Dedifferentiated amniotic fluid mesenchymal stem cell (primary cell): ENCODE measurements around the gene KRTAP19-3.
"Not testable (repeated sequence)": the region's sequence is repeated elsewhere in the genome, so short reads cannot be mapped to it uniquely, and the experiment has no call there.

Source experiments
- DNase-seq: peaks from one replicate; pipeline ENCODE4 v3.0.0-alpha.2; 2016; ENCODE audit errors: extremely low spot score

The KRTAP19-3 gene

GRCh38 chr21:30491963-30492428, at the start of gene KRTAP19-3:
KRTAP19-3 (minus strand) TSS chr21:30492013; CDS start chr21:30491957, 56 bp downstream.
- no peak for DNase-seq

- DNase-seq, result no peak
Observed at GRCh38 chr21:30518876-30519275, 27.1 kb upstream of the KRTAP19-3 start.

DNA sequence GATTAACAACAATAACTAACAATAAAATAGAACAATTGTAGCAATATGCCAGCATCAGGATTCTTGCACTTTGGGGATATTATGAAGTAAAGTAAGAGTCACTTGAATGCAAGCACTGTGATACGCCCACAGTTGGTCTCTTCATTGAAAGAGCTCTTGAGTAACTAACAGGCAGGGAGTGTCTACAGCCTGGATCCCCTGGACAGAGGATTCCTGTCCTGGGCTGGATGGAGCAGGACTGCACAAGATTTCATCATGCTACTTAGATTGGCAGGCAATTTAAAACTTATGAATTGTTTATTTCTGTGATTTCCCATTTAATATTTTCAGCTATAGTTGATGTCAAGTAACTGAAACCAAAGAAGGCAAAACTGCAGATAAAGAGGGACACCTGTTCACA, 23.9 kb upstream of the KRTAP19-3 start:
- no peak for DNase-seq

DNA sequence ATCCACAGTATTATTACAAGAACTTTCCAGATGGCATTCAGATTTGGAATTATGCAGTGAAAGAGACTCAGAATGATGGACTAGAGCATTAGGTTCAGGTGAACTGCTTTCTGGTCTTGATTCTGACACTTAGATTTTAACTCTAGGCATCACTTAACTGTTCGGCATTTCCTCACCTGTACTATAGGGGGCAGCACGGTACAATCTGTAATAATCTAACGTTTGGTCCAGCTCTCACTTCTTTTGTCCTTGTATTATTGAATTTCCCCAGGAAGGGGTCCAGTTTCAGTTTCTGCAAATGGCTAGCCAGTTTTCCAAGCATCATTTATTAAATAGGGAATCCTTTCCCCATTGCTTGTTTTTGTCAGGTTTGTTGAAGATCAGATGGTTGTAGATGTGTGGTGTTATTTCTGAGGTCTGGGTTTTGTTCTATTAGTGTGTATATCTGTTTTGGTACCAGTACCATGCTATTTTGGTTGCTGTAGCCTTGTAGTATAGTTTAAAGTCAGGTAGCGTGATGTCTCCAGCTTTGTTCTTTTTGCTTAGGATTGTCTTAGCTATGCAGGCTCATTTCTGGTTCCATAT, 13.9 kb upstream of the KRTAP19-3 start:
- DNase-seq, result not testable (repeated sequence)

- no peak for DNase-seq
Observed at GRCh38 chr21:30502041-30502440, 10.2 kb upstream of the KRTAP19-3 start, which contains the start of gene KRTAP19-5. KRTAP19-5 (minus strand) TSS chr21:30502141; CDS start chr21:30502090, 51 bp downstream.

- no peak for DNase-seq
Observed at GRCh38 chr21:30497065-30497464, 5.3 kb upstream of the KRTAP19-3 start, which contains the start of gene KRTAP19-4. KRTAP19-4 (minus strand) TSS chr21:30497165; CDS start chr21:30497110, 55 bp downstream.

DNA sequence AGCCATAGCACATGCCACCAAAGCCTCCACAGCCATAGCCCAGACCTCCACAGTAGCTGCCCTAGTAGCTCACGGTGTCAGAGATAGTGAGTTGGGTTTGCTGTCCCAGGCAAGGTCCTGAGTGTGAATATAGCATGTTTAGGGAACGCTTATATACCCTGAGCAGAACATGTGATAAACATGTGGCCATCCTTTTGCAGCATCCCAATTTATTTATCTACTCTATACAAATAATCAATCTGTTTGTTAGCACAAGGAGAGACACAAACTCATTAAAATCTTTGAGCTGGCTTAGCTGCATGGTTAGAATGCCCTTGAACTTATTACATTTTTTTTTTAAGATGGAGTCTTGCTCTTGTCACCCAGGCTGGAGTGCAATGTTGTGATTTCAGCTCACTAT, 4.5 kb downstream of the KRTAP19-3 start, which contains the start of gene KRTAP19-2:
TSS of gene KRTAP19-2 (minus strand) at position 101 of the 400 bp plus-strand sequence. CDS start at position 13, 88 bp downstream.
- no peak for DNase-seq

- no peak for DNase-seq
Observed at GRCh38 chr21:30486180-30486579, 5.6 kb downstream of the KRTAP19-3 start.

DNA sequence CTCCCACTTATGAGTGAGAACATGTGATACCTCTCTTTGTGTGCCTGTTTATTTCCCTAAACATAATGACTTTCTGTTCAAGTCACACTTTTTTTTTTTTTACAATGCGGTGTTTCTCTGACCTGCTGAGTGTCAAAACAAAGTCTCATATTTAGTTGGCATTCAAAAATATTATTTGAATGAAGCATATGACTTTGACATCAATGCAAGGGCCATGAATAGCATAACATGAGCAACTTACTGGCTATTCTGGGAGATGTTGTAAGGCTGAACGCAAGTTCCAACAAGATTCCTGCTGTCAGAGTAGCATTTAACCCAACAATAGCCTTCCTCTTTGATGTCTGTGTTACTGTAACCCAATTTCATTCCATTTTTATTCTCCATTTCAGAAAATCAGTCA, 9.7 kb downstream of the KRTAP19-3 start:
- DNase-seq, result no peak

GRCh38 chr21:30480145-30480544, 11.7 kb downstream of the KRTAP19-3 start, which contains the start of gene KRTAP19-1:
KRTAP19-1 (minus strand) TSS chr21:30480367; CDS start chr21:30480317, 50 bp downstream.
- no peak for DNase-seq

DNA sequence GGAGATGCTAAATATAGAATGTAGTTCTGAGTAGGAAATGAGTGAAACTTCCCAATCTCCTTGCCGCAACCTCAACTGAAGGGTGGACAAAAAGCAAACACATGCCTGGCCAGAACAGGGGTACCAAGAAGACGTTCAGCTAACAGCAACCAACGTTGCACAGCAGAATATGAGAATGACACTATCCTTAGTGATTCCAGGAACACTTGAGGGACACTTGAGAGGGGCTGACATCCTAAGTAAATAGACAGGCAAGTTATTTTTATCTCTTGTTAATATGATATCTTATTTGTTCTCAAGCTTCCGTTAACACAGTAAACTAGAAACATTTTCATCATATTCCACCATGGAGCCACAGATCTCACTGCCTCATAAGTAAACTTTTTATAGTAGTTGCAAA, 12.6 kb downstream of the KRTAP19-3 start:
- no peak for DNase-seq

DNA sequence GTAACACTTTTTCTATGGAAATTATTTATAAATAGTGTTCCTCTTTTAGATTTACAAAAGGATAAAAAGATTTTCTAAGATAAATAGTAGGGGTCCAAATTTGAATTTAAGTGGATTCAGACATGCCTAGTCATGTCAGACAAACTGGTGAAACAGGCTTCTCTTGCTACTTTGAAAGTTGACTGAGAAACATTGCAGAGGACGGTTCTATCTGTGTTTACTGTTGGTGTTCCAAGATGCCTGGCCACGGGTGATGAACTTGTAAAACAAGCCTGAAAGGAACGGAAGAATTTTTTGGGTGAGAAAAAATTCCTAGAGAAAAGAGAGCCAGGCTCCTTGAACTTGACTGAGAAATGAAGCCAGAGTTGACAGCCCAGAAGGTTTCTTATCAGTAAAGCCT, 13.8 kb downstream of the KRTAP19-3 start:
- DNase-seq, result no peak

- no peak for DNase-seq
Observed at GRCh38 chr21:30468900-30469714, 22.7 kb downstream of the KRTAP19-3 start.

GRCh38 chr21:30463713-30464112, 28.1 kb downstream of the KRTAP19-3 start:
- DNase-seq, result no peak

GRCh38 chr21:30448514-30448913, 43.3 kb downstream of the KRTAP19-3 start:
- DNase-seq, result no peak

- DNase-seq, result no peak
Observed at GRCh38 chr21:30447056-30447455, 44.8 kb downstream of the KRTAP19-3 start.

DNA sequence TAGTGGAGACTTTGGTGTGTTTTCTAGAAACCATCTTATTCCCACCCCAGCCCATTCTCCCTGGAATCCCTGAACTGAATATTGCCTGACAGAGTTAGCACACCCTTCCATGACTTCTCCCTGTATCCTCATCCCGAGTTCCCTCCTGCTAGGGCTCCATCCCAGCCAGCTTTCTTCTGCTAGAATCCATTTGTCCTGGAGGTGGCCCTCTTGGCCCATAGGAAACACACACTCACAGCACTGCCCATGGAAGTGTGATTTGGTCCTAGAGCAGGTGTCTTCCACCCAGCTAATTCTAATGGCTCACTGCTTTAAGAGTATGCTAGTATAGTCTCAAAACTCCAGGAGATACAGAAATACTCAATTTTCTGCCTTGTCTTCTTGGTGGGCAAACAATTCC, 47.6 kb downstream of the KRTAP19-3 start:
- DNase-seq, result no peak

GRCh38 chr21:30443226-30443625, 48.6 kb downstream of the KRTAP19-3 start:
- DNase-seq, result no peak
